ENCODE results near the gene ATG7.

ATG7 gene

GRCh38 chr3:11290743-11291680, 18.8 kb downstream of the ATG7 start:
- in situ Hi-C loops (cut with MboI; ENCODE audit: low sequenced_read_pairs) = no loop called here

GRCh38 chr3:11291808-11292207, 19.6 kb downstream of the ATG7 start:
- in situ Hi-C loops (cut with MboI; ENCODE audit: low sequenced_read_pairs) = no loop called here

GRCh38 chr3:11297126-11297525, 24.9 kb downstream of the ATG7 start:
- in situ Hi-C loops (cut with MboI; ENCODE audit: low sequenced_read_pairs) = no loop called here

DNA sequence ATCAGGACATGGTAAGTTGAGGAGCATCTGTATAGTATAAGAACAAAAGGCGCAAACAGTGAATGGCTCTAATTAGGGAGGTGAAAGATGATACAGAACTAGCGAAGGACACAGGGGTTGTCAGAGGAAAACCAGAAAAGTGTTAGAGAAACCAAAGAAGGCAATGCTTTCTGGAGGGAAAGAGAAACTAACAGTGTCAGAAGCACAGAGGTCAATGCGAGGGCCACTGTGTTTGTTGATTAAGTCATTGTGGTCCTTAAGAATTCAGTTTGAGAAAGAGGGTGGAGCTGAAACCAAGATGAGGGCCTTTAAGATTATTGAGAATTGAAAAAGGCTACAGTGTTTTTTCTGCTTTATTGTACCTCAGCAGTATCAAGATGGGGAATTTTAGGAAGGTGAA, 28.8 kb downstream of the ATG7 start:
- in situ Hi-C loops (cut with MboI; ENCODE audit: low sequenced_read_pairs) = no loop called here

GRCh38 chr3:11302444-11302843, 30.2 kb downstream of the ATG7 start:
- in situ Hi-C loops (cut with MboI; ENCODE audit: low sequenced_read_pairs) = no loop called here

- in situ Hi-C loops (cut with MboI; ENCODE audit: low sequenced_read_pairs) = no loop called here
These were observed 32.0 kb downstream of the ATG7 start for GRCh38 chr3:11304175-11304574.

DNA sequence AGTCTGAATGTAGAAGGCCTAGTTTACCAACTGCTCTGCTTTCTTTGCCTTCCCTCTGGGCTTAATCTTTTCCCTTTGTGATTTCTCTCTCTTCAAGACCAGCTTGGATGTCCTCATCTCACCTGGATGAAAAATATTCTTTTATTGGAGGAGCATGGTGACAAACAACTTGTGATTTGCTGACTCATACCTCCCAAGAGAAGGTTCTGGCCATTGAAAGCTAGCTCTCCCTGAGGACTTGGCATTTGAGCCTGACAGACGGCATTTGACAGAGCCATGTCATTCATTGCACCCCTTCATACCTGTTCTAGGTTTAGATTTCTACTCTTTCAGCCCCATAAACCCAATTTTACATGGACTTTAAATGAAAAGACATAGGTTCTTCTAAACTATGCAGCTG, 33.3 kb downstream of the ATG7 start:
- in situ Hi-C loops (cut with MboI; ENCODE audit: low sequenced_read_pairs) = no loop called here

DNA sequence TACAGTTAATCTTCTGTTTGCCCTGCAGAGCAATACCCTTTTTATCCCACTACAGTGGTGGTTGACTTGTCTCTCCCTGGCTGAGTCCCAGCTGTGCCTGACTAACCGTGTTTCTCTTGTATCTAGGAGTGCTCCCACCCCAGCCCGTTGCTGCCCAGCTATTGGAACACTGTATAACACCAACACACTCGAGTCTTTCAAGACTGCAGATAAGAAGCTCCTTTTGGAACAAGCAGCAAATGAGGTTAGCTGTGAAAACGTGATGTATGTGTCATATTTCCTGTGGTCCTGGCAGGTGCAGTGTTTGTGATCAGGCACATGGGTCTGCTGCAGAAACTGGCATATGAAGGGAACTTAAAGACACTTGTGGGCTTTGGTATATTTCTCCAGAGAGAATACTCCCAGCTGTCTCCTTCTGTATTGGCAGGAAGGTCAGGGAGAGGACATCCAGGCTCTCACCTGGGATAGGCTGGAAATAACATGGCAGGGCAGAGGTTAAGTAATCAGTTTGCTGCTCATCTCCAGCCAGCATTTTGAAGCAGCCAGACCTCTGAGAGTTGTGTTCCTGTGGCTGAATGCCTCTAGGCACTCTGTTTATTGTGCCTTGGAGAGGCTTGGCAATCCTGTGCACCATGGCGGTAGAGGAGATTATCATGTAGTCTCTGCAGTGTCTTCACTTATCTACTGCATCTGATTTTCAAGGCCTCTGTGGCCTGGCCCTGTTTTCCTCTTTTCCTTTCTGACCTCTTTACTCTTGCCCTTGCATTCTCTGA, 34.8 kb downstream of the ATG7 start:
- in situ Hi-C loops (cut with MboI; ENCODE audit: low sequenced_read_pairs) = no loop called here

DNA sequence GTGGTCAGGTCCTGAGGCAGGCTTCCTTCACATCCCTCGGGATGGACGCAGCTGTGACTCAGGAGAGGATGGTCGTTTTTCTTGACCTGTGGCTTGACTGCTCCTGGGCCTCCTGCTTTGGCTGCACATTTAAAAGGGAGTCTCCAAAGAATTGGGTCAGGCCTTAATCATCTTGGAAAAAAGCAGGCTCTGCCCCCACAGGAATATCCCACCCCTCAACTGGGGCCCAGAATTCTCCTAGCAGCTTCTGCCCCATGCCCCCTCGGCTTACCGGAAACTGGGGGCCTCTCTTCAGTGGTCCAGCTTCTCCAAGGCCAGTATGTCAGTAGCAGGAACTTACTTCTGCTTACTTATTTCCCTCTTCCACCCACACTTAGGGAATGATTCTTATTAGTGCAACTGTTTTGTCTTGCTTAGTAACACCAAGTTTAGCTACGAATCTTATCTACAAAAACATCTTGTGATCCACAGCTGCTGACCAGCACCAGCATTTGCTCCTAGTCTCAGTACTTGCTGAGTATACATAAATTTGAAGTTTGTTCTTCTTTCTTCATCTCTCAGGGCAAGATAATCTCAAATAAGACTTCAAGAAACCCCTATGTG, 35.7 kb downstream of the ATG7 start:
- in situ Hi-C loops (cut with MboI; ENCODE audit: low sequenced_read_pairs) = no loop called here

DNA sequence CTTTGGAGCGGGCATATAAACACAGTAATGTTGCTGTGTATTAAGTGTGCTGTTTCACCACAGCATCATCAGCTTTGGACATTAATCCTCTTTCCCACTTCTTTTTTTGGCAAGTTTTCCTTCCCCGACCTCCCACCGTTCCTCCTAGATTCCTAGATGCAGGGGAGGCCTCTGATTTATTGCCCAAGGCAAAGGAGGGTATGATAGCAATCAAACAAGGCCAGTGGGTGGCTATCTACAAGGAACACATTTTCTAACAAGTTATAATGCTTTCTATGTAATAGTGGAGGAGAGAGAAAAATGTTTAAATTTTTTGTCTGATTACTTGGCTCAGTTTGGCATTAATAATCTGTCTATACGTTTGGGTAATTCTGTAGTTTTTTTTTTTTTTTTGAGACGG, 38.1 kb downstream of the ATG7 start:
- in situ Hi-C loops (cut with MboI; ENCODE audit: low sequenced_read_pairs) = no loop called here

DNA sequence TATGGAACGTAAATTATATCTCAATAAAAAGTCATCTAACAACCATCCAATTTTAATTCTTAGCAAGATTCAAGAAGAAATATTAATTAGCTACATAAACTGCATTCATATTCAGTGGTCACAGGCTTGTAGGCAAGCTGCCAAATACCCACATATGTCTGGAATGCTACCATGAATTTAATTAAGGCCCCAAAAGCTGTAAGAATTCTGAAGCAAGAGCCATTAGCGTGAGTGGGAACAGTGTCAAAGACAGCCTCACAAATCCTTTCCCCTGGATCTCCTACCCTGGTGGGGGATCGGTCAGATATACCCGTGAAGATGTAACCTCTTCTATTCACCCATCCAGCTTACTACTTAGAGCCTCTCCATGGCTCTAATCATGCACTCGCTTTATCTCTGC, 40.0 kb downstream of the ATG7 start:
- in situ Hi-C loops (cut with MboI; ENCODE audit: low sequenced_read_pairs) = no loop called here

DNA sequence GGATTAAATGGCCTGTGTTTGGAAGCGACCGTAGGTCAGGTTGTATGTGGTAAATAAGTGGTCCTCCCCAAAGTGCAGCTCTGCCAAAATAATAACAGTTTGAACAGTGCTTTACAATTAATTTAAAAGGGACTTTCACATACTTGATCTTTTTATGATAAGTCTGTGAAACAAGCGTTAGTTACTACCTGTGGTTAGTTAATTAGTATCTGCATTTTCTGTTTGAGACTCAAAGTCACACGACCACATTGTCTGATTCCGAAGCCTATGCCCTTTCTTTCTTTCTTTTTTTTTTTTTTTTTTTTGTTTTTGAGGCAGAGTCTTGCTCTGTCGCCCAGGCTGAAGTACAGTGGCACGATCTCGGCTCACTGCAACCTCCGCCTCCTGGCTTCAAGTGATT, 45.1 kb downstream of the ATG7 start:
- in situ Hi-C loops (cut with MboI; ENCODE audit: low sequenced_read_pairs) = no loop called here

GRCh38 chr3:11322931-11323330, 50.7 kb downstream of the ATG7 start:
- in situ Hi-C loops (cut with MboI; ENCODE audit: low sequenced_read_pairs) = no loop called here

DNA sequence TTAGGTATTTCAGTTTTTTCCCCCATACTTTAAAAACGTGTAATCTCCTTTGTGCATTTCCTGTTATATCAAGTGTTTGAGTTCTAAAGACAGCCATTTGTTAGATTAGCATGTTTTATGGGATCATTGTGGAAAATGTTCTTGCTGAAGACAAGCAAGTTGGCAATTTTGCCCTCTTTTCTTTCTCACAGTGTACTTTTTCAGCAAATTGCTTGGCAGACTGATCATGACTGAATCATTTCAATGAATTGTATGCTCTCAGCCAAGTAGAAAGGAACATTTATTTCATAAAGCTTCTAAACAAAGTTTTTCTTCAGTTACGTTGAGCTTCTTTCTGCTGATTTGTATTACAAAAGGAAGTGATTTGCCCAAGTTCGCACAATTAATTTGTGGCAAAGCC, 51.6 kb downstream of the ATG7 start:
- in situ Hi-C loops (cut with MboI; ENCODE audit: low sequenced_read_pairs) = no loop called here

- in situ Hi-C loops (cut with MboI; ENCODE audit: low sequenced_read_pairs) = loop anchor here (25.0 kb wide), 1 partner anchor 90 kb away; no protein-coding TSS in a partner anchor
These were observed 55.4 kb downstream of the ATG7 start for GRCh38 chr3:11327619-11328018.

DNA sequence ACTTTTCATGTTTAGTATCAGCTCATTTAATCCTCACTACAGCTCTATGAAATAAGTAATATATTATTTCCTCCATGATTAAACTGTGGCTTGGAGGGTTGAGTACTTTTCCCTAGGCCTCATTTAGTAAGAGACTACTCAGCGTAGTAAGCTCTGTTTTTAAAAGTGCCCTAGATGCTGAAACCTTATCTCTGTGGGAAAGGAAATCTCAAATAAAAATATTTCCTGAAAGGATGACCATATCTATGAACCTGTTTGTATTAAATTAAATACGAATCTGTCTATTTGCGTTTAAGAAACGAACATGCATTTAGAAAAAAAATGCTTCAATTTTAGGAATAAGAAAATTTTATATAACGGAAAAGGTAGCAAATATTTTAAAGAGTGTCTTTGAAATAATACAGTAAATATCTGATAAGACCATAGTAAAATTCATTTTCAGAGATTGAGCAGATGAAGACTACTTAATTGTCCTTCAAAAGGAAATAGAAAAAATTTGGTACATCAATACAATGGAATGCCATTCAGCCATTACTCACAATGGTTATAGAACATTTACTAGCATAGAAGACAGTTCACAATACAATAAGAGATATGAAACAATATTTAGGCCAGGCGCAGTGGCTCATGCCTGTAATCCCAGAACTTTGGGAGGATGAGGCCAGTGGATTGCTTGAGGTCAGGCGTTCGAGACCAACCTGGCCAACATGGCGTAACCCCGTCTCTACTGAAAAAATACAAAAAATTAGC, 56.2 kb downstream of the ATG7 start:
- in situ Hi-C loops (cut with MboI; ENCODE audit: low sequenced_read_pairs) = loop anchor here (25.0 kb wide), 1 partner anchor 91 kb away; no protein-coding TSS in a partner anchor

- in situ Hi-C loops (cut with MboI; ENCODE audit: low sequenced_read_pairs) = loop anchor here (10.0 to 25.0 kb wide), 2 partner anchors 92 to 275 kb away; no protein-coding TSS in a partner anchor
These were observed 57.6 kb downstream of the ATG7 start for GRCh38 chr3:11329777-11330176.

DNA sequence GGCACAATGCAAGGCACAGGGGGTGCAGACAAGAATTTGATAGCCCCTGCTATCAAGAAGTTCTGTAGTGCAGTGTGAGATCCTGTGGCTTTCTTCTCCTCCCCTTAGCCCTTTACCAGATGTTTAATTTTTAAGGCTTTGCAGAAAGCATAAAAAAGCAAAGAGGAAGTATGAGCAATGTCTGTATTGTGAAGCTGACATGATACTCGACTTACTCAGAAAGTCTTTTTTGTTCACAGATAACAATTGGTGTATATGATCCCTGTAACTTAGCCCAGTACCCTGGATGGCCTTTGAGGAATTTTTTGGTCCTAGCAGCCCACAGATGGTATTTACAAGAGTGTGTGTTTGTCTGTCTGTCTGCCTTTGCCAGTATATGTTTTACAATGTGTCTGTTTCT, 58.9 kb downstream of the ATG7 start:
- in situ Hi-C loops (cut with MboI; ENCODE audit: low sequenced_read_pairs) = loop anchor here (10.0 to 25.0 kb wide), 2 partner anchors 94 to 276 kb away; no protein-coding TSS in a partner anchor

DNA sequence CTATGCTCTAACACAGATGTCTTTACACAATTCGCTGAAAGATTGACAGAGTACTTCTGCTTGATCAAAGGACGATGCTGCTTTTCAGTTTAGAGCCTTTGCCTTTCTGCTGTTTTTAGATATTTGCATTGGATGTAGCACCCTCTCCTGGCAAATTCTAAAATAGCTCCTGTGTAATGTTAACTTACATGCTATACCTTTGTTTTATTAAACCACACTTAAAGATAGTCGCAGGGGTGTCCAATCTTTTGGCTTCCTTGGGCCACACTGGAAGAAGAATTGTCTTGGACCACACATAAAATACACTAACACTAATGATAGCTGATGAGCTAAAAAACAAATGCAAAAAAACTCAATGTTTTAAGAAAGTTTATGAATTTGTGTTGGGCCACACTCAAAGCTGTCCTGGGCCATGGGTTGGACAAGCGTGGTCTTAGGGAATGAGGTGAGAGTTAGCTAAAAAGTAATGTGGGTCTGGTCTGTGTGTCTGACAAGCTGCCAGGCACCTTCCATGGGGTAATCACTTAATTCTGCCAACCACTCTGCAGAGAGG, 62.9 kb downstream of the ATG7 start:
- in situ Hi-C loops (cut with MboI; ENCODE audit: low sequenced_read_pairs) = loop anchor here (10.0 to 25.0 kb wide), 2 partner anchors 98 to 280 kb away; no protein-coding TSS in a partner anchor

DNA sequence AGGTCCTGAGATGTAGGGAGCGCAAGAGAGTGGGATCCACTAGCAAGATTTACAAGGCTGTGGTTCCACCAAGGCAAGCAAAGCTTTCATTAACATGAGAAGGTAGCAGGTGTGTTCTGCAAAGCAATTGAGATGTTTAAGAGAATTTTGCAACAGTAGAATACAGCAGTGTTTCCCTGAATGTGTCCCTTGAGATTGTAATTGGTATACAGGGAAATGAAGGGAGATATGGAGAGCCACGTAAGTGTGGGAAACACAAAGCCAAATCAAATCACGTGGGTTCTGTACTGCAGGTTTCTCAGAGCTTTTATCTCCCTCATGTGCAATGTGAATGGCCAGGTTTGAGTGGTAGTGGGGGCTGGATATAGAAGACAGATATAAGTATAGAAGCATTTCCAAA, 67.3 kb downstream of the ATG7 start:
- in situ Hi-C loops (cut with MboI; ENCODE audit: low sequenced_read_pairs) = loop anchor here (10.0 to 25.0 kb wide), 2 partner anchors 102 to 285 kb away; no protein-coding TSS in a partner anchor

All from HL-60/S4 (cell line).